ENCODE data around the gene RNASE13. TPM values are rescaled to one million over a fixed set of nuclear protein-coding genes. Genes with fewer than 3 reads are reported as not detected.

Gene RNASE13
- total RNA-seq, 1 experiment from 2014 or later: 0.15 TPM

DNA sequence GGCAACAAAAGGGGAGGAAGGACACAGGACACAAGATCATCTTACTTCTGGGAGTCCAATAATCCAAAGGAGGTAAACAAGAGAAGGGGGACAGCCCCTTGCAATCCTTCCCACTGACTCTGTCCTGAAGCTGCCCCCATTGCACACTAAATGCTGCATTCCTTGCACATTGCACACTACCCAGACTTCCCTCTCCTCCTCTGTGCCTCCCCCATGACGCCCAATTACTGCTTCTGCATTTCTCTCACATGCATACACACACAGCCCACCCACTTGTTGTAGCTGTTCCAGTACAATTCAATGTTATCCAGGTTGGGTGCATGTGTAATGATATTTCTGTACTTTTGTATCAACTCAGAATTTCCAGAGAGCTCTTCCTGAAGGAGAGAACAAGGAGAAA lies 15.2 kb downstream of the RNASE13 start:
- Histone ChIP-seq H3K4me1 (ENCODE audit: control insufficient read depth in 1 of 2, insufficient read depth in 2 of 2, low read length in 2 of 2) (peaks cover 7 to 11% of the 10 kb centered on the region in 2 experiments; a peak in 2 of 4 replicates), H3K9me3 (ENCODE audit: control insufficient read depth in 1 of 2, insufficient read depth in 1 of 2, low read depth in 1 of 2, low read length in 2 of 2) (no peaks in the 10 kb centered on the region), H3K9me2 (ENCODE audit: insufficient read depth) (no peaks in the 10 kb centered on the region), H4K20me1 (ENCODE audit: insufficient read depth) (no peaks in the 10 kb centered on the region), H3K79me2 (ENCODE audit: insufficient read depth, low read length) (no peaks in the 10 kb centered on the region), H3K9ac (ENCODE audit: low read length) (no peak overlapping the region), H2AFZ (ENCODE audit: low read depth, low read length, poor library complexity, severe bottlenecking) (no peak overlapping the region), H3K27me3 (ENCODE audit: insufficient read depth, low read length) (no peaks in the 10 kb centered on the region), H3K4me3 (replicated peaks in 1 of 2; ENCODE audit: low read depth in 1 of 2, low read length in 2 of 2) (no peak overlapping the region), H3K36me3 (ENCODE audit: control insufficient read depth in 1 of 2, insufficient read depth in 2 of 2, low read length in 2 of 2) (no peaks in the 10 kb centered on the region; a peak in 1 of 4 replicates), H3K27ac (ENCODE audit: low read depth, low read length) (no peak overlapping the region), H3K4me2 (ENCODE audit: low read length) (no peak overlapping the region)
- DNase-seq (ENCODE audit: low read depth, low spot score) (no peak), ATAC-seq (no peak)
- CTCF ChIA-PET: interaction anchor here (1.4 kb wide), 1 partner anchor 162 kb away, joined by 4 read pairs; no protein-coding TSS in a partner anchor
- intact Hi-C loops (cut with micrococcal nuclease): loop anchor here (10.0 kb wide), 1 partner anchor 535 kb away; no protein-coding TSS in a partner anchor
- no peak for TF ChIP-seq EGR1 (IDR thresholded peaks at IDR 0.05; ENCODE audit: low read depth)
- TF ChIP-seq FOSL1 (IDR thresholded peaks at IDR 0.05; ENCODE audit: low read depth): no peak
- TF ChIP-seq, protein P1, sequence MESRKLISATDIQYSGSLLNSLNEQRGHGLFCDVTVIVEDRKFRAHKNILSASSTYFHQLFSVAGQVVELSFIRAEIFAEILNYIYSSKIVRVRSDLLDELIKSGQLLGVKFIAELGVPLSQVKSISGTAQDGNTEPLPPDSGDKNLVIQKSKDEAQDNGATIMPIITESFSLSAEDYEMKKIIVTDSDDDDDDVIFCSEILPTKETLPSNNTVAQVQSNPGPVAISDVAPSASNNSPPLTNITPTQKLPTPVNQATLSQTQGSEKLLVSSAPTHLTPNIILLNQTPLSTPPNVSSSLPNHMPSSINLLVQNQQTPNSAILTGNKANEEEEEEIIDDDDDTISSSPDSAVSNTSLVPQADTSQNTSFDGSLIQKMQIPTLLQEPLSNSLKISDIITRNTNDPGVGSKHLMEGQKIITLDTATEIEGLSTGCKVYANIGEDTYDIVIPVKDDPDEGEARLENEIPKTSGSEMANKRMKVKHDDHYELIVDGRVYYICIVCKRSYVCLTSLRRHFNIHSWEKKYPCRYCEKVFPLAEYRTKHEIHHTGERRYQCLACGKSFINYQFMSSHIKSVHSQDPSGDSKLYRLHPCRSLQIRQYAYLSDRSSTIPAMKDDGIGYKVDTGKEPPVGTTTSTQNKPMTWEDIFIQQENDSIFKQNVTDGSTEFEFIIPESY (IDR thresholded peaks at IDR 0.05; ENCODE audit: extremely low read depth, insufficient replicate concordance, low read length): no peak
- TF ChIP-seq SIN3A (IDR thresholded peaks at IDR 0.05; ENCODE audit: low read depth): no peak
- TF ChIP-seq EZH2 (IDR thresholded peaks at IDR 0.05): no peak
- no peak for TF ChIP-seq RAD21 (IDR thresholded peaks at IDR 0.05; ENCODE audit: low read depth)
- TF ChIP-seq SRF (IDR thresholded peaks at IDR 0.05; ENCODE audit: low read depth): no peak
- POLR2A ChIA-PET: no interaction called here
- no TSS peak for BruUV-seq (replicated peaks)
- RAD21 ChIA-PET (ENCODE audit: low non-redundant PET in 1 of 2, low total read pairs in 2 of 2, uncharacterized antibody in 2 of 2, unreplicated experiment in 2 of 2): no interaction called here

DNA sequence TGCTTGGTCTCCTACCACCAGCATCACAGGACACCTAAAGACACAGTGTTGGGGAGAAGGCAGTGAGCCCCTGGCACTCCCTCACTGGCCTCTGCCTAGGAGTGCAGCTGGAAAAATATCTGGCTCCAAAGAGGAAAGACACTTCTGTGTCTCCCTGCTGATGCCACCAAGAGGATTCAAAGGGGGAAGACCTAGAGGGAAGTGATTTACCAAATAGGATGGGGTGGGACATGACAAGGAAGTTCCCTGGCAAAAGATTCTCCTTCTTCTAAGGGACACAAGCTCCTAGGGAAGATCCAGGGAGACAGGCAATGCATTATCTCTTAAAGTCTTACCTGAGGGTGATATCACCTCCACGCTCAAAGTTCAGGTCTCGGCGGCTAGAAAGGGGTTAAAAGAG lies 15.8 kb downstream of the RNASE13 start:
- Histone ChIP-seq H3K27ac (ENCODE audit: low read depth, low read length) (no peak overlapping the region), H3K9me2 (ENCODE audit: insufficient read depth) (no peaks in the 10 kb centered on the region), H3K27me3 (ENCODE audit: insufficient read depth, low read length) (no peaks in the 10 kb centered on the region), H3K36me3 (ENCODE audit: control insufficient read depth in 1 of 2, insufficient read depth in 2 of 2, low read length in 2 of 2) (no peaks in the 10 kb centered on the region; a peak in 1 of 4 replicates), H3K9me3 (ENCODE audit: control insufficient read depth in 1 of 2, insufficient read depth in 1 of 2, low read depth in 1 of 2, low read length in 2 of 2) (no peaks in the 10 kb centered on the region), H2AFZ (ENCODE audit: low read depth, low read length, poor library complexity, severe bottlenecking) (no peak overlapping the region), H3K4me3 (replicated peaks in 1 of 2; ENCODE audit: low read depth in 1 of 2, low read length in 2 of 2) (no peak overlapping the region), H3K4me1 (ENCODE audit: control insufficient read depth in 1 of 2, insufficient read depth in 2 of 2, low read length in 2 of 2) (peaks cover under 1 to 7% of the 10 kb centered on the region in 2 experiments; a peak in 2 of 4 replicates), H4K20me1 (ENCODE audit: insufficient read depth) (no peaks in the 10 kb centered on the region), H3K79me2 (ENCODE audit: insufficient read depth, low read length) (no peaks in the 10 kb centered on the region), H3K9ac (ENCODE audit: low read length) (no peak overlapping the region), H3K4me2 (ENCODE audit: low read length) (no peak overlapping the region)
- ATAC-seq (no peak), DNase-seq (ENCODE audit: low read depth, low spot score) (no peak)
- ChIA-PET RAD21 (ENCODE audit: low non-redundant PET in 1 of 2, low total read pairs in 2 of 2, uncharacterized antibody in 2 of 2, unreplicated experiment in 2 of 2) (no interaction called here), CTCF (no interaction called here), POLR2A (no interaction called here)
- intact Hi-C loops (cut with micrococcal nuclease): loop anchor here (10.0 kb wide), 1 partner anchor 536 kb away; no protein-coding TSS in a partner anchor
- no TSS peak for BruUV-seq (replicated peaks)
- TF ChIP-seq POLR2A (IDR thresholded peaks at IDR 0.05; ENCODE audit: borderline replicate concordance, extremely low read depth, insufficient read depth, insufficient read length) (no peak), SRF (IDR thresholded peaks at IDR 0.05; ENCODE audit: low read depth) (no peak), EZH2phosphoT487 (IDR thresholded peaks at IDR 0.05; ENCODE audit: borderline replicate concordance) (no peak), YY1 (IDR thresholded peaks at IDR 0.05; ENCODE audit: extremely low read depth, insufficient replicate concordance, low read depth, low read length) (no peak), ELF1 (IDR thresholded peaks at IDR 0.05; ENCODE audit: borderline replicate concordance, low read depth) (no peak), TCF7L2 (IDR thresholded peaks at IDR 0.05; ENCODE audit: borderline replicate concordance, extremely low read depth, insufficient read depth, insufficient read length) (no peak), CEBPB (IDR thresholded peaks at IDR 0.05; ENCODE audit: low read depth) (no peak)
- TF ChIP-seq, protein P2, sequence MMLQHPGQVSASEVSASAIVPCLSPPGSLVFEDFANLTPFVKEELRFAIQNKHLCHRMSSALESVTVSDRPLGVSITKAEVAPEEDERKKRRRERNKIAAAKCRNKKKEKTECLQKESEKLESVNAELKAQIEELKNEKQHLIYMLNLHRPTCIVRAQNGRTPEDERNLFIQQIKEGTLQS (IDR thresholded peaks at IDR 0.05): no peak
- TF ChIP-seq, protein P1 (IDR thresholded peaks at IDR 0.05; ENCODE audit: extremely low read depth, insufficient replicate concordance, low read length): no peak
- TF ChIP-seq, protein P3, sequence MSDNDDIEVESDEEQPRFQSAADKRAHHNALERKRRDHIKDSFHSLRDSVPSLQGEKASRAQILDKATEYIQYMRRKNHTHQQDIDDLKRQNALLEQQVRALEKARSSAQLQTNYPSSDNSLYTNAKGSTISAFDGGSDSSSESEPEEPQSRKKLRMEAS (IDR thresholded peaks at IDR 0.05): no peak
